ENCODE data around the gene SLC6A9.
A peak's percentile ranks its signal among the peaks of the same experiment; 100 is the strongest.

The SLC6A9 gene

DNA sequence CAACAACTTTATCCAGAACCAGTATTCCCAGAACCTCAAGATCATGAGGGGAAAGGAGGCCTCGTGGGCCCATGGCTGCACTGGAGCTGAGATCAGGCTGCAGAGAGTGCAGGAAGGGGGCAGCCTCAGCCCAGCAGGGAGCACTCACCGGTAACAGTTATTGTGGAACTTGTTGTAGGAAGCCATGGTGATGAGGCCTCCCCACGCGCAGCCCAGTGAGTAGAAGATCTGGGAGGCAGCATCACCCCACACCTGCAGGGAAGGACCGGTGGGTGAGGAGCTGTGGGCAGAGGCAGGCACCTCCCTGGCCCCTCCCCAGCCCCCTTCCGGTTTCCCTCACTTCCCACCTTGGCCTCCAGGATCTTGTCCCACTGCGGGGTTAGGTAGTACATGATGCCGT, 29.1 kb downstream of the SLC6A9 start:
- no peak for DNase-seq (ENCODE audit: low spot score)

DNA sequence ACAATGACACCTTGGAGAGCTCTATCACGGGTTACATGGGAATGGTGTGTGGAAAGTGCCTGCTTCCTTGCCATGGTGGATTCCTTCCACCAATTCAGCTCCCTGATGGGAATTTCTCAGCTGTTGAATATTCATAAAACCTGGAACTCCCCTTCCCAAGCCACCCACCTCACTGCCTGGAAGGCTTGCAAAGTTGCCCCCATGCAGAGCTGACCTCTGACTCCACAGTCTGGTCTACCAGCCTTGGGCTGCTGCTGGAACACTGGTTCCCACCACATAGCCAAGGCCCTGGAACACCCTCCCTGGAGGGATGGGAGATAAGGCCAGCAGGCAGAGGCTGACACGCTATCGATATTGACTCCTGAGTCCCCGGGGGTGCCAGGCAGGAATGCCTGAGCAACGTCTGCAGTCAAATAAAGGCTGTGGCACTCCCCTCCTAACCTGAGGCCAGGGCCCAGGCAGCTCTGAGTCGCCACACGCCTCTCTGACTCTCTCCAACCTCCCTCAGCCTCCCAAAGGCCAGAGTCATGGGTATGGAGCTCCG, 31.1 kb downstream of the SLC6A9 start:
- DNase-seq (ENCODE audit: low spot score): no peak

DNA sequence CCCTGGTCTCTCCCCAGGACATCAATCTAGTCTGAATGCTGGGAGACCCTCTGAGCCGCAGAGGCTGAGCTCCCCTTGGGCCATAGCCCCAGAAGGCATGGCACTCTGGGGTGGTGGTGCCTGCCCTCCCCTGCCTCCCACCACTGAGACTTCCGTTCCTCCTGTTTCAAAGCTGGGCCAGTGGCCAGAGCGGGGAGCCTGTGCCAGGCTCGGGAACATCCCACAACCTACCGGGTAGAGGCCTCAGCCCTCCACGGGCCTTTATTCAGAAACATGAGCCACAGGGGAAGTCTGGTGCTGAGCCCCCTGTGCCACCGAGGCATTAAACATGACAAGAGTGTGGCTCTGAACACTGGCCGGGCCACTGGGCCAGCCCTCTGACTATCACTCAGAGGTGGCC, 31.8 kb downstream of the SLC6A9 start:
- no peak for DNase-seq (ENCODE audit: low spot score)

DNA sequence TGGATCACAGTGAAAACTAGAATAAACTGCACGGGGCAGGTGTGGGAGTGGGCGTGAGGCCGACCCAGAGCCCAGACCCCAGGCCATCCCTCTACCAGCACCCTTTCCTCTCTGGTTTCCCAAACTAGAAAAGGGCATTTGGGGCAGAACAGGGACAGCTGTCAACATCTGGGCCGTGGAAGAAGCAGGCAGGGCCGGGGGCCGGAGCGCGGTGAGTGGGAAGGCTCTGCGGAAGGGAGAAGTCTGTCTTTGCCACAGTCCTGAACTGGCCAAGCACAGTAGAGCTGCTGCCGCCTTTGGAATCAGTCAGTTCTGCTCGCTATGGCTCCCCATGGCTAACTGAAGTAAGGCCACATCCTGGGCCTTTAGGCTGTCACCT, 33.3 kb downstream of the SLC6A9 start:
- DNase-seq (ENCODE audit: low spot score): no peak

DNA sequence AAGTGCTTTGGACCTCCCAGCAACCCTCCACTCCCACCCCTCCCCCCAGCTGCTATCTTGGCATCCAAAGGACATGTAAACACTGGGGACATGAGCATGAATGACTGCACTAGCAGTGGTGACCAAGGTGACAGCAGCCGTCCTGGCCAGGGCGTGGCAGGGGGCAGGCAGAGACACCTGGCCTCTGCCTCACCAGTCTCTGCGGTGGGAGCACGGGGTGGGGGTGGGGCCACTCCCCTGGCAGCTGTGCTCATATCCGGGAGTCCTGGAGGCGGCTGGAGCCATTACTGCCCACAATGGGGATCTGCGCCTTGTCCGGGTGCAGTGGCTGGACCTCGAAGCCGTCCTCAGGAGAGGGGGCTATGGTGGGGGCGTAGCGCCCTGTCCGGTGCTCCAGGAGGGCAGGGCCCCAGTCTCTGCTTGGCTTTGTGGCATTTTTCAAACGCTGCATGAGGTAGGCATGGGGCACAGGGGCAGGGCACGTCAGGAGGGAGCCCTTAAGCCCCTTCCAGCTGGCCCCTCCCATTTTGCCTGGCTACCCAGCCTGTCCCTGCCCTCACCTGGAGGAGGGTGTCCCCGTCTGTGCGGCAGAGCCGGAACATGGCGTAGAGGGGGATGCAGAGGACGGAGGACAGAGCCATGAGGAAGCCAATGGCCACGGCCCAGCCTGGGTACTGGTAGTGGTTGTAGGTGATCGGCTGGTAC, 33.8 kb downstream of the SLC6A9 start:
- DNase-seq (ENCODE audit: low spot score): no peak

DNA sequence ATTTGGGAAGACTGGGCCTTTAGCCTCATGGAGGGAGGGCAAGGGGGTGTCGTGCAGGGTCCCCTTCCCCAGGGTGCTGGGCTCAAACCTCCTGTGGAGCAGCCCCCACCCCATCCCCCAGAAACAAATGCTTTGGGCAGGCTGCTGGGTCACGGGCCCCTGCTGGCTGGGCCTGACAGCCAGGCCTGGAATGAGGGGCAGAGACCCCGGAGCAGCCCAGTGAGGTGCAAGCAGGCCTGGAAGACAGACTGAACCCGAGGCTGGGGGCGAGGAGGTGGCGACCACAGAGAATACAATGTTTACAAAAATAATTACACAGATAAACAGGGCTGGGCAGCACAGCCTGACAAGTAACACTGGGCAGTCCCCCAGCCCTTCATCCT, 34.5 kb downstream of the SLC6A9 start:
- no peak for DNase-seq (ENCODE audit: low spot score)

DNA sequence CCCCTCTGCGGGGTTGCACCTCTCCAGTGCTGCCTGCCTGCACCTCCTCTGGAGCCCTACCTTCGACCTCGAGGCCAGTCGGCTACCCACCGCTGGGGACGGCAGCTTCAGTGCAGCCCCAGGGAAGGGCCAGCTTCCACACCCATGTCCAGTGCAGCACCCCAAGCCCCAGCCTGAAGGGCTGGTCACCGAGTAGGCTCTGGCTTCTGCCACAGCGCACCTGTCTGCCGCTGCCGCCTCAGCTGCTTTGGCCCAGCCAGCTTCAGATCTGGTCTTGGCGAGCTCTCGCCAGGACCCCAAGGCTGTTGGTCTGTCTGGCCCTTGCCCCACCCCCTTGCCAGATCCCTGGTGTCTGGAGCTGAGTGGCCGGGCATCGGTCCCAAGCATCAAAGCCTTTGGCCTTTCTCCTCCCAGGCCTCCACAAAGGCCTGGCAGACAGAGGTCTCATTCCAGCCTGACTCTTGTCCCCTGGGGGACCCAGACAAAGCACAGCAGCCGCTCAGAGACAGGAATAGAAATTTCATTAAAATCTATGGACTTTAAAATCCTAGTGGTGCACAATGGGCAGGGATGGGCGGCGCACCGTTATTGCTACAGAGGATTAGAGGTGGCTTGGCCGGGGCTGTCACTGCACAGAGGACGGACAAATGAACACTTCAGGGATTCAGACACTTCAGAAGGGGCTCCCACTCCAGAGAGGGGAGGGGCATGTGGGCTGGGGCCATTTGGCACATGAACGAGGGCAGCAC, 35.1 kb downstream of the SLC6A9 start:
- no peak for DNase-seq (ENCODE audit: low spot score)

DNA sequence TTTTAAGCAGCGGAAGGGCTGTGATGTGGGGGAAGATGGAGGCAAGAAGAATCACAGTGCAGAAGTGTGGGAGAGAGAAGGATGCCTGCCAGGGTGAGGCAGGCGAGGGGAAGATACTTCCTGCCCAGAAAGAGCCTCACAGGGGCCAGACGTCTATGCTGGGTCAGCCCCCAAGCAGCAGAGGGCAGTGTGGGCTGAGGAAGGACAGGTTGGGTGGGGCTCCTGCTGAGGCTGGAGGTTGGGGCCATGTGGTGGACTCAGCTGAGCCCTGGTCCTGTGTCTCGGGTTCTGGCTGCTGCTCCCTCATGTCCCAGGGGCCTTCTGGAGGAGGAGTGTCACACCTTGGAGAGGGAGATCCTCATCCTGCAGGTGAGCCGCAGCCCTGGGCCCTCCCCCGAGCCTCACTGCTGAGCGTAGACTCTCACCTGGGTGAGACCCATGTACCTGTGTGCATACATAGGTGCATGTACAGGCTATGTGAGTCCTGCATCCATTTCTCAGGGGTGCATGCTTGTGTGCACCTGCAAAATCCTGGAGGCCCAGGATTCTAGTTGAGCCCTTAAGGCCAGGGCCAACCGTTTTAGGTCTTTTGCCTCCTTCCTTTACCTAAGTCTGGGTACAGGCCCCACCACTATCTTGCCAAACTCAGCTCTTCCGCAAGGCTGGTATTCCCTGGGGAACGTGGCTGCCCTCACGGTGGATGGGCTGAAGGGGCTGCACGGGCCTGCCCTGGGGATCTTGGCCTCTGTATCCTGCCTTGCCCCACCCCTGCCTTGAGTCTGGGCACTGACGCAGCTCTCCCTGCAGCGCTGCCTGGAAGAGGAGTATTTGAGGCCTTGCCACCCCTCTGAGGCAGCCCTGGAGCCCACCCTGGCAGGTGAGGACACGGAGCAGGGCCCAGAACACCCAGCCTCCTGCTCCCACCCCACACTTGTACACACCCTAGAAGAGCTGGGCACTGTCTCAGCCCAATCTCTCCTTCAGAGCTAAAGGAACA, 36.2 kb downstream of the SLC6A9 start:
- DNase-seq (ENCODE audit: low spot score): no peak

DNA sequence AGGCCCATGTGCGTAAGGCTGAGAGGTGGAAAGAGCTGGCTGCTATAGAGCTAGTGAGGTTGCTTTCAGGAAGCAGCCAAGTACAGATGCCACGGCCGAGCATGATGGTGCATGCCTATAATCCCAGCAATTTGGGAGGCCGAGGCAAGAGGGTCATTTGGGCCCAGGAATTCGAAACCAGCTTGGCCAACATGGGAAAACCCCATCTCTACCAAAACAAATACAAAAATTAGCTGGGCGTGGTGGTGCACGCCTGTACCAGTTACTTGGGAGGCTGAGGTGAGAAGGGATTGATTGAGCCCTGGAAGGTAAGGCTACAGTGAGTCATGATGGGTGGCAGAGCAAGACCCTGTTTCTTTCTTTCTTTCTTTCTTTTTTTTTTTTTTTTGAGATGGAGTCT, 37.2 kb downstream of the SLC6A9 start:
- no peak for DNase-seq (ENCODE audit: low spot score)

DNA sequence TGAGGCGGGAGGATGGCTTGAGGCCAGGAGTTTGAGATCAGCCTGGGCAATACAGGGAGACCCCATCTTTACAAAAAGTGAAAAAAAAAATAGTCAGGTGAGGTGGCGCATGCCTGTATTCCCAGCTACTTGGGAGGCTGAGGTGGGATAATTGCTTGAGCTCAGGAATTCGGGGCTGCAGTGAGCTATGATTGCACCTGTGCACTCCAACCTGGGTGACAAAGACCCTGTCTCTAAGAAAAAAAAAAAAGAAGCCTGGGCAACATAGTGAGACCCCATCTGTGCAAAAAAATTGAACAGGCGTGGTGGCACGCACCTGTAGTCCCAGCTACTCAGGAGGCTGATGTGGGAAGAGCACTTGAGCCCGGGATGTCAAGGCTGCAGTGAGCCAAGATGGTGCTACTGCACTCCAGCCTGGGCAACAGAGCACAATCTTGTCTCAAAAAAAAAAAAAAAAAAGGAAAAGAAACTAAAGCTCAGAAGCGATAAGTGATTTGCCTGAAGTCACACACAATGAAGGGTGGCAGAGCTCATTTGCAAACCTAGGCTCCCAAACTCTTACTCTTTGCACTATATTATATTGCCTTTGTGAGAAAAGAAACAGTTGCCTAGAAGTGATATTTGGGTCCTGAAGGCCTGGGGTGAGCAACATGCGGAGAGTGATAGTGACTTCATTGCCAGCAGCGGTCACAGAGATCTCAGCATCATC, 37.9 kb downstream of the SLC6A9 start:
- no peak for DNase-seq (ENCODE audit: low spot score)

DNA sequence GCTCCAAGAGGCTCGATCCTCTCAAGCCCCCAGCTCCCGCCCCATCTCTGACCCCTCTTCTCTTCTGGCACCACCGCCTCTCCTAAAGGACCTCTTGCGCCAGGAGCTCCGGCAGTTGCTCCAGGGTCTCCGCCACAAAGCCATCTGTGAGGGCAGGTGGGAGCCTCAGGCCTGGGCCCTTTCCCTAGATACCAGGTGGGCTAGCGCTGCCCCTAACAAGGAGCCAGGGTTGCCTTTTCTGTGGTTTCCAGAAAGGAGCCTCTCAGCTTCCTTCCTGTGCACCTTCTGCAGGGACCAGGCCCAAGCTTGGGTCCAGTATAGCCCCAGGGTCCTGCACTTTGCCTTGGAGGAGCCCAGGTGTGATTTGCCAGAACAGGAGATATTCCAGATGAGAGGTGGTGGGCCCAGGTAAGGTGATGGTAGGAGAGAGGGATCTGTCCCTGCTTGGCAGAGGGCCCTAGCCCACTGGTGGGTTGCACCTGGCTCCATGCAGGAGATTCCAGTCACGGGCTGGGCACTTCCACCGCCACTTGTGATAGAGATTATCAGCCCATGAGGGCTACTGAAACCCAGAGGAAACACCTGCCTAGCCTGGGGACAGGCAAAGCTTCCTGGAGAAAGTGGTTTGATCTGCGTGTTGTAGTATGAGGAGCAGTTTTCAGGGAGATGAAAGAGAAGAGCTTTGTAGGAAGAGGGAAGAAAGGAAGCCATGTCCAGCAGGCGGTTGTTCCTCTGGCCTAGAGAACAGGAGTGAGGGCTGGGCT, 38.8 kb downstream of the SLC6A9 start:
- no peak for DNase-seq (ENCODE audit: low spot score)

DNA sequence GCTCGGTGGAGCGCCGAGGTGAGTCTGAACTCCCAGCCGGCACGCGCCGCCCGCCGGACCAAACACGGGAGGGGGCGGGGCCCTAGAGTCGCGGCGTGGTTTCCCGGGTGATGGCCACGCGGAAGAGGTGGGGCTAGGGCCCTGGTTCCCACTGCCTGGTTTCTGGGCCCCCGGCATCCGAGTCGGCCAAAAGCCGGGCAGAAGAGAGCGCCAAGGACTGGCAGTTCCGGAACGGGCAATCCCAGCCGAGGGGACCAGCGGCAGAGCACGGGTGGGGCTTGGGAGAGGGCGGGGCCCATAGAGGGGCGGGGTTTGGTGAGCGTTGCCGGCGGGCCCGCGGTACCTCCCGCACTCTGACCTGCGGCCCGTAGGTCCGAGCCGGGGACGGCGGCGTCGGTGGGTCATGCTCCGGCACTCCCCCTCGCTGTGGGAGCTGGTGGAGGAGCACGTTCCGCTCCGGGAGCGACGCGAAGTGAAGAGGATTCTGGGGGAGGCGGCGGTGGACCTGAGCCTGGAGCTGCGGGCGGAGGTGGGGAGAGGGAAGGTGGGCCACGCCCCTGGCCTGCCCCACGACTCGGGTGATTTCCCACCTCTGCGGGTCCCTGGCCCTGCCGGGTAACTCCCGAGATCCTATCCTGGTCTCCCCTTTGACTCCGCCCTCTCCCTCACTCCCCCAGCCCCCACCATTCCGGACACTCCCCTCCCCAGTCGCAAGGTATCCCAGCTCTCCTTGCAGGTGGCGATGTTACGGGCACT, 39.6 kb downstream of the SLC6A9 start, which contains the start of gene CCDC24:
Gene CCDC24 (plus strand): TSS at position 124 of the 756 bp plus-strand sequence. CDS start 280 bp downstream, at position 404.
- peak; percentile 62 for DNase-seq (ENCODE audit: low spot score)

DNA sequence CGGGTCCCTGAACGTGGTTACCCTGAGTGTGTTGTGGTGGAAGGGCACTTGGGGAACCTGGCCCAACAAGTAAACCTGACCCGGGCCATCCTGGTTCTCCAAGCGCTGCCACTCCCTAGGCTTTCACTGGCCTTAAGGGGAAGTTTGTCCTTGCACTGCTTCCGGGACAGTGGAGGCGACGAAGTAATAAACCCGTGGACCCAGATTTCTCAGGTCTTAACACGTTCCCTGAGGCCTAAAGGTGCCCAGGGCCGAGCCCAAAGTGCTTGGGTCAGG, 40.1 kb downstream of the SLC6A9 start:
- DNase-seq (ENCODE audit: low spot score): no peak

DNA sequence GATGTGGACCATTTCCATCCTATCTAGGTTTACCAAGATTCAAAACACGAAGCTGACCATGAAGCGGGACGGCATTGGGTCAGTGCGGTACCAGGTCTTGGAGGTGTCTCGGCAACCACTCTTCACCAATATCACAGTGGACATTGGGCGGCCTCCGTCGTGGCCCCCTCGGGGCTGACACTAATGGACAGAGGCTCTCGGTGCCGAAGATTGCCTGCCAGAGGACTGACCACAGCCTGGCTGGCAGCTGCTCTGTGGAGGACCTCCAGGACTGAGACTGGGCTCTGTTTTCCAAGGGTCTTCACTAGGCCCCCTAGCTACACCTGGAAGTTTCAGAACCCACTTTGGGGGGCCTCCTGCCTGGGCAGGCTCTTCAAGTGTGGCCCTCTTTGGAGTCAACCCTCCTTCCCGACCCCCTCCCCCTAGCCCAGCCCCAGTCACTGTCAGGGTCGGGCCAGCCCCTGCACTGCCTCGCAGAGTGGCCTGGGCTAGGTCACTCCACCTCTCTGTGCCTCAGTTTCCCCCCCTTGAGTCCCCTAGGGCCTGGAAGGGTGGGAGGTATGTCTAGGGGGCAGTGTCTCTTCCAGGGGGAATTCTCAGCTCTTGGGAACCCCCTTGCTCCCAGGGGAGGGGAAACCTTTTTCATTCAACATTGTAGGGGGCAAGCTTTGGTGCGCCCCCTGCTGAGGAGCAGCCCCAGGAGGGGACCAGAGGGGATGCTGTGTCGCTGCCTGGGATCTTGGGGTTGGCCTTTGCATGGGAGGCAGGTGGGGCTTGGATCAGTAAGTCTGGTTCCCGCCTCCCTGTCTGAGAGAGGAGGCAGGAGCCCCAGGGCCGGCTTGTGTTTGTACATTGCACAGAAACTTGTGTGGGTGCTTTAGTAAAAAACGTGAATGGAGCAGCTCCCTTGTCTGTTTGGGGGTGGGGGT, 40.7 kb downstream of the SLC6A9 start:
- DNase-seq (ENCODE audit: low spot score): no peak

DNA sequence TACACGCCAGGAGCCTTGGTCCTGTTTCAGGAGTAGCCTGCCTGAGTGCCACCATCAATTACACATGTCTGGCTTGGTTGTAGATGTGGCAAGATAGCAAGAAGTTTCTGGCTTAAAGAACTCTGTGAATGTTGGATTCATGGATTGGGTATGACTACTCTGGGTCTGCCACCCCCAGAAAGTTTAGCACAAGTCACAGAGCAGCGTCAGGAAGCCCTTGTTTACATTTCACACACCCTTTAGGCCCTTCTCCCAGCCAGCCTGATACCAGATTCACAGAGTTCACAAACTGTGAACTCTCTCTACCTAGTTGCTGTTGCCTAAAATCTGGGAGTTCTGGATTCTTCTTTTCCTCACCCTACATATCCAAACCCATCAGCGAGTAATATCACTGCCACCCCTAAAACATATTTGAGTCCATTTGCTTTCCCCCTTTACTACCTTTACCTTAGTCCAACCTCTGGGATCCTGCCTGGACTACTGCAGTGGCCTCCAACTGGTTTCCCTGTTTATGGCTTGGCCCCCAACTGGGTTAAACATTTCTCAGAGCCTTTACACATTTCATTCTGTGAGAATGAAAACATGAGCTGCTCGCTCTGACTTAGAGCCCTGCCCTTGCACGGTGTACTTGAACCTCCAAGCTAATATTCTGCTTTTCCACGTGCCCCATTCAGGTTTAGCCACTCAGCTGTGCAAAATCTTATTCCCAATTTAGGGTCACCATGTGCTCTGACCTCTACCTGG, 43.9 kb downstream of the SLC6A9 start:
- no peak for DNase-seq (ENCODE audit: low spot score)

DNA sequence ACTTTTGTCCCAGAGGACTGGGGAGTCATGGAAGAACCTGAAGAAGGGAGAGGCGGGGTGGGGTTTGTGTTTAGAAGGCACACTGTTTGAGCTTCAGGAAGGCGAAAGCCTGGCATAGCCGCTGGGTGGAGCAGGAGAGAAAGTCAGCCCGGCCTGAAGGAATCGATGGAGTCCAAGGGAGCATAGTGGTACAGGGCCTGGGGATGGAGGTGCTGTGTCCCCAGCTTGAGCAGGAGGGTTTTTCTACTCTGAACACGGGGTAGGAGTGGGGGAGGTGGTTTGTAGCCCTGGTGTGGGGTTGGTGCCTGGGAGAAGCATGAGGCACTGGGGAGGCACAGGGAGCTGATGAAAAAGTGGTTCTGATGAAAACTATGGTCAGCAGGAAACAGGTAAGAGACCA, 44.5 kb downstream of the SLC6A9 start:
- DNase-seq (ENCODE audit: low spot score): no peak

DNA sequence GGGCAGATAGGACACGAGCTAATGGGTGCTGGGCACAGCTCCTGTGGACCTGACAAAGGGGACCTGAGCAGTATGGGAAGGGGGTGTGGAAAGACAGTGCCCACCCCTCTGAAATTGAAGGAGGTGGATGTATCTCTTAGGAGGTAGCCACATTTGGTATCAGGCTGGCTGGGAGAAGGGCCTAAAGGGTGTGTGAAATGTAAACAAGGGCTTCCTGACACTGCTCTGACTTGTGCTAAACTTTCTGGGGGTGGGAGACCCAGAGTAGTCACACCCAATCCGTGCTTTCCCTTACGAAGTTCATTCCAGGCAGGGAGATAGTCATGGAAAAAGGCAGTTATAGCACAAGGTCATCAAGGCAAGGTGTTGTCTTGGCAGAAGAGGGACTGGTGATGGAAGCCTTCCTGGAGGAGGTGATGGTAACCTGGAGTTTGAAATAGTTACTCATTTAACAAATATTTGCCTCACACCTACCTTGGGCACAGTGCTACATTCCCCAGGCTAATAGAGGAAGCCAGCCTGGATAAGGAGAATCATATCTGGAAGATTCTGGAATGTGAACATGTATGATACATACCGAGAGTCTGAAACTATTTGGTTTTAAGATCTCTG, 45.2 kb downstream of the SLC6A9 start:
- no peak for DNase-seq (ENCODE audit: low spot score)

DNA sequence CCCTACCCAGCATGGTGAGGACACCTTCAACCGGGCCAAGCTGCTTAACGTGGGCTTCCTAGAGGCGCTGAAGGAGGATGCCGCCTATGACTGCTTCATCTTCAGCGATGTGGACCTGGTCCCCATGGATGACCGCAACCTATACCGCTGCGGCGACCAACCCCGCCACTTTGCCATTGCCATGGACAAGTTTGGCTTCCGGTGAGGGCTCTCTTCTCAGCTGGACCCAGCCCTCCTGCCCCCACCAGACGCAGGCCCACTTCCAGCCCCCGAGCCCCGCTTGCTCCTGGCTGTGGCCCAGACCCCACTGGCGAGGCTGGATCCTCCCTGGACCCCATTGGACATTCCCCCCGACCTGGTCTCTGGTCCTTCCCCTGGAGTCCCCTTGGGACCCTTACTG, 46.4 kb downstream of the SLC6A9 start:
- no peak for DNase-seq (ENCODE audit: low spot score)
